Stimulated activated CD4-positive, alpha-beta T cell treated with anti-CD3 and anti-CD28 coated beads, Interleukin-4, amount 100 ng/mL, for 4 hours (primary cell): ENCODE measurements around the gene CAMK2B.

Experiments
- DNase-seq, 2 experiments: peaks; one replicate each; pipeline ENCODE4 v3.0.0-alpha.2; 2020

The CAMK2B gene

DNA sequence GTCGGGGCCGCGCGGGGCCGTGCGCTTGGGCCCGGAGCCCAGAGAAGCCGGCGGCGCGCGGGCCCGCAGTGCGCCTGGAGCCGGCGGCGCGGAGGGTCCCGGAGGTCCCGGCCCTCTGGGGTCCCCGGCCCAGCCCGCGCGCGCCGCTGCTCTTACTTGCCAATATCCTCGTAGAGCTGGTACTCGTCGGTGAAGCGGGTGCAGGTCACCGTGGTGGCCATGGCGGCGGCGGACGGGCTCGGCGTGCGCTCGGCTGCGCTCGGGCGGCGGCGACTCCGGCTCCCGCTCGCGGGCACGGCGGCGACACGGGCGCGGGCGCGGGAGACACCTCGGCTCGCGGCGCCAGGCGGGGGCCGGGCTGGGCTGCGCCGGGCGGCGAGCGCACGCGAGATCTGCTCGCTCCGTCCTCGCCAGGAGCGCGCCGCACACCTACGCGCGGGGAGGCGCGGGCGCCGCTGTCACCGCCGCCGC is at the start of gene CAMK2B:
CAMK2B (minus strand) TSS at position 394 of the 471 bp plus-strand sequence; CDS start at position 221, 173 bp downstream.
- no peak for DNase-seq

GRCh38 chr7:44374007-44374763 is 48.8 kb upstream of the CAMK2B start:
- DNase-seq: no peak

GRCh38 chr7:44373418-44373740 is 48.0 kb upstream of the CAMK2B start:
- no peak for DNase-seq

DNA sequence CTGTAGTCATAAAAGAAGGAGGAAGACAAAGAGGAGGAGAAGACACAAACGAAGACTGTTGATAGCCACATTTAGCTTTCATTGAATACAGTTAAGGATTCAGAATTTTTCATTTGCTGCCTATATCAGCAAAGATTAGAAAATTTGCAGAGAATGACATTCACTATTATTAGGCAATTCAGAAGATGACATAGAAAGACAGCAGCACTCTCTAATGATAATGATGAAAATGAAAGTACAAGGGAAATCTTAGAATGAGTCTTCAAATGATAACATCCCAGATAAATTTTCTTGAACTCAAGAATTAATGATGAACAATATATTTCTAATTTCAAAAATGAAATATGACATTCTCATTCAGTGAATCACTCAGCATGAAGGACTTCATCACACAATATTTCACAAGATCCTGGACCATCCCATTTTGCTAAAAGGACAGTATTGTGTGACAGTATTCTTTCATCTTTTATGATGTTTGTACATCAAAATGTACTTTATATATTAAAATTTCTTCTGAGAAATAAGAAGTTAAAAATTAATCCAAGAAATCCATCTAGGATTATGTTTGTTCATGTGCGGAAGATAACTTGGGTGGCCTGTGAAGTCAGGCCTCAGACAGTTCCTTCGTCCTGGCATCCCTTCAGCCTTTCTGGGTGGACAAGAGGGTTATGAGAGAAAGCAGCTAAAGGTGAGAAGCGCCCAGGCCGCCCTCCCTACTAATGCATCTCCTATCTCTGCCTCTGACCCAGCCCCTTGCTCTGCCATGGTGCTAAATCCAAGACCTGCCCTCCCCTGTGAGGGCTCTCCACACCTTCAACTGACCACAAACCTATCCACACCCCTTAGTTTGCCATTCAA is 47.4 kb upstream of the CAMK2B start:
- DNase-seq: no peak

GRCh38 chr7:44368885-44369284 is 43.5 kb upstream of the CAMK2B start:
- no peak for DNase-seq

GRCh38 chr7:44368455-44368854 is 43.1 kb upstream of the CAMK2B start:
- DNase-seq: no peak

GRCh38 chr7:44367475-44368043 is 42.2 kb upstream of the CAMK2B start:
- no peak for DNase-seq

- no peak for DNase-seq
Observed at GRCh38 chr7:44366986-44367385, 41.6 kb upstream of the CAMK2B start.

DNA sequence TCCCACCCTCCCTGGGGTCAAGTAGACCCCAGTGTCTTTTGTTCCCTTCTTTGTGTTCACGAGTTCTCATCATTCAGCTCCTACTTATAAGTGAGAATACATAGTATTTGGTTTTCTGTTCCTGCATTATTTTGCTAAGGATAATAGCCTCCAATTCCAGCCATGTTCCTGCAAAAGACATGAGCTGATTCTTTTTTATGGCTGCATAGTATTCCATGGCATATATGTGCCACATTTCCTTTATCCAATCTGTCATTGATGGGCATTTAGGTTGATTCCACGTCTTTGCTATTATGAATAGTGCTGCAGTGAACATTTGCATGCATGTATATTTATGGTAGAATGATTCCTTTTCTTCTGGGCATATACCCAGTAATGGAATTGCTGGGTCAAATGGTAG is 28.3 kb upstream of the CAMK2B start:
- DNase-seq: no peak

- DNase-seq: no peak
Observed at GRCh38 chr7:44348851-44349781, 23.7 kb upstream of the CAMK2B start.

- DNase-seq: no peak
Observed at GRCh38 chr7:44348300-44348699, 22.9 kb upstream of the CAMK2B start.

GRCh38 chr7:44347546-44348114 is 22.2 kb upstream of the CAMK2B start:
- no peak for DNase-seq

GRCh38 chr7:44346063-44346462 is 20.7 kb upstream of the CAMK2B start:
- no peak for DNase-seq

DNA sequence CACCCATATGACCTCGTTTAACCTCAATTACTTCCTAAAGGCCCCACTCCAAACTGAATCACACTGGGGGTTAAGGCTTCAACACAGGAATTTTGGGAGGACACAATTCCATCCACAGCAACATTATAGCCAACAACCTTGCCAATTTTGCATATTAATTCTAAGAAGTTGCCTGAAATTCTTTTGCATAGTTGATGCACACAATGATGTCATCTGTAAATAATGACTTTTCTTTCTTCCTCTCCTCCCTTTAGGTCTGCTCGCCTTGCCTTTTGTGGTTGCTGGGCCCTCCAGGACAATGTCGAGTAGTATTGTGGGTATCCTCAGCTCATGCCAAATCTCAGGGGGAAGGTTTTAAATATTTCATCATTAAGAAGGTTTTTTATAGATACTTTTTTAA is 16.0 kb upstream of the CAMK2B start:
- no peak for DNase-seq

DNA sequence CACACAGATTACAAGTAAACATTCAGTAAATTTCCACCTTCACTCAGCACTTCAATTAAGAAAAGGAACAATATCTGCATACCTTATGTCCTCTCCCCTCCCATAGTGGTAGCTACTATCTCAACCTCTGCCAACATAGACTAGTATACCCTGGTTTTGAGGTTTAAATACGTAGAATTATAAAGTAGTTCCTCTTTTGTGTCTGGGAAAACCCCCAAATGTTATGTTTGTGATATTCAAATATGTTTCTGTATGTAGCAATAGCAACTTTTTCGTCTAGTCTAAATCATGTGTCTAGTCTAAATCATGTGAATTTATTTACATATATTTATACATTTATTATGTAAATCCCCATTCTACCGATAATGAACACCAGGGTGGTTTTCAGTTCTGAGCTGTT is 13.2 kb upstream of the CAMK2B start:
- no peak for DNase-seq

- DNase-seq: no peak
Observed at GRCh38 chr7:44336491-44336890, 11.1 kb upstream of the CAMK2B start.

- no peak for DNase-seq
Observed at GRCh38 chr7:44335184-44335583, 9.8 kb upstream of the CAMK2B start.

GRCh38 chr7:44334734-44335097 is 9.3 kb upstream of the CAMK2B start:
- no peak for DNase-seq

DNA sequence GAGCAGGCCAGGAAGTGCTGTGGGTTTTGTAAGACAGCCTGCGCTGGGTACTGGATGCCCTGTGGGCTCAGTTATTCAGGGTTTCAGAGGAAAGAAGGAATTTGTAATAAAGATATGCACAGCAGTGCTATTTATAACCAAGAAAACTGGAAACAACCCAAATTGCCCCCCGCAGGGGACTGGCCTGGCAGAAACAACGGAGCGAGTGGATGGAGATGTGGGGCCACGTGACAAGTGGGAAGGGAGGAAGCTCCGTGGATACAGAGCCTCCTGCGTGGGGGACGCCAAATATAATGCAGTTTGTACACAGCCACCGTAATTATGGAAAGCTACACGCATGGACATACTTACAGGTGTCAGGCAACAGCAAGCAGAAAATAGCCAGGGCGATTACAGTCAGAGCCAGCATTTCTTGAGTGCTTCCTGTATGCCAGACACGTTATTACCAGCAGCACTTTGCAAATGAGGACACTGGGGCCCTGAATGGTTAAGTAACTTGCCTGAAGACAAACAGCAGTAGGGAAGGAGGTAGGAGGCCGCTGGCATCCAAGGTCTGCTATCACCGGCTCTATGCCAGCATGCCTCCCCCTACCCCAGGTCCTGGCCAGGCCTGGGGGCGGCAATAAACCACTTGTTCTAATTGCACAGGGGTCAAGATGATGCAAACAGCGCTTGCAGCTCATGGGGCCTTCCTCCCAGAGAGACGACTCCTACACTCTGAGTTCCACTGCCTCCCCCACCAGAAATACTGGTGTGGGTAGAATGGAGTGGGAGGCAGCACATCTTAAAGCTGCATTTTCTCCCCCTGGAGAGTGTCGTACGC is 8.7 kb upstream of the CAMK2B start:
- DNase-seq: no peak

- no peak for DNase-seq
Observed at GRCh38 chr7:44331682-44332081, 6.3 kb upstream of the CAMK2B start.

GRCh38 chr7:44330331-44330730 is 4.9 kb upstream of the CAMK2B start:
- DNase-seq: no peak

DNA sequence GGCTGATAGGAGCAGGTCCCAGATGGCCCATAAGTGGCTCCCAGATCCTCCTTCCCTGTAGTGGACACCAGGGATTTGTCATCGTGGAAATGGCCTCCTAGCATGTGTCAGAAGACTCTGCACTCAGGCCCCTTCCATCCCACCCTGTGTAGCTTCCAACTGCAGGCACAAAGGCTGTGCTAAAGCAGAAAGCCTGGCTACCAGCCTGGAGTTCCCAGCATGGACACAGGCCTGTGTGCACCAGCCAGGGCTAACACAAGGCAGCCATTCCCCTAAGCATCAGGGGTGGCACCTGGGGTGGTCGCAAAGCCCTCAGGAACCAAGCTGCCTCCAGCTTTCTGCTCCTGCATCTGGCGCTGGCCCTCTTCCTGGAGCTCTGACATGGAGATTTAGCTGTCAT is 4.5 kb upstream of the CAMK2B start:
- DNase-seq: no peak
